Activated CD8-positive, alpha-beta memory T cell treated with anti-CD3 and anti-CD28 coated beads, Interleukin-2, amount 50 U/mL, for 24 hours (primary cell): ENCODE measurements around the gene RTP5.
"Not testable (repeated sequence)": the region's sequence is repeated elsewhere in the genome, so short reads cannot be mapped to it uniquely, and the experiment has no call there.

Experiments used
- DNase-seq: peaks from one replicate; pipeline ENCODE4 v3.0.0-alpha.2; 2020; ENCODE audit errors: extremely low read depth

RTP5 gene

DNA sequence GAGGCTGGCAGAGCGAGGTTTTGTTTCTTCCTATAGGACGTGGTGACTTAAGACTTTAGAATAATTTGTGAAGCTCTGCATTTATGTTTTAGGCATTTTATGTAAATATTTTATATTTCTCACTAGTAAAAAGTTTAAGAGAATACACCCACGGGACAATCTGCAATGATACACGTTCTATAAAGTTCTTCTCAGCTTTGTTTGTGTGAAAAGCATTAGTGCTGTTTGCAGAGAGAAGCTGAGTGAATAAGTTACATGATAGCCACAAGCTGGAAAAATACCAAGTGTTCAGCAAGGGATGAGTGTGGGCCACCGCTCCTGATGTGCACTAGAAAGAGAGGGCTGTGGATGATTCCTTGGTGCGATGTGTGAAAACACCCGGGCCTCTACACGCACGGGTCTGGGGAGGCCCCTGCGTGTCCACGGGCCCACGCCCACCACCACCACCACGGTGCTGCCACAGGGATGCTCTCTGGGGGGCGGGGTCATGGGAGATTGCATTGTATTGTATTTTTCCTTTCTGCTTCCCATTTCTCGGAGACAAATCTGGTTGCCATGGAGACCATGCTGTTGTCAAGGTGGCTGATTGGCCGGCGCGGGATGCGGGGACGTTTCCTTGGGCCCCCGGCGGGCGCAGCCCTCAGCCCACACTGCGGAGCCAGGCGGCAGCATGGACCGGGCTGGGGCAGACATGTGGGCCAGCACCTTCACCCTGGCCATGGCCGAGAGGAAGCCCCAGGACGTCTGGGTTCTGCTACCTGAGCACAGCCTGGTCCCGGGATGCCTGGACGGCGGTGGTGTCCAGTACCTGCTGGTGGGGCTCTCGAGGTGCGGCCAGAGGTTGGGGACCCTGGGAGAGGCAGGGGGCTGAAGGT, at the start of gene RTP5:
TSS of gene RTP5 (plus strand) at position 643 of the 875 bp plus-strand sequence. CDS start at position 671, 28 bp downstream.
- DNase-seq: no peak

DNA sequence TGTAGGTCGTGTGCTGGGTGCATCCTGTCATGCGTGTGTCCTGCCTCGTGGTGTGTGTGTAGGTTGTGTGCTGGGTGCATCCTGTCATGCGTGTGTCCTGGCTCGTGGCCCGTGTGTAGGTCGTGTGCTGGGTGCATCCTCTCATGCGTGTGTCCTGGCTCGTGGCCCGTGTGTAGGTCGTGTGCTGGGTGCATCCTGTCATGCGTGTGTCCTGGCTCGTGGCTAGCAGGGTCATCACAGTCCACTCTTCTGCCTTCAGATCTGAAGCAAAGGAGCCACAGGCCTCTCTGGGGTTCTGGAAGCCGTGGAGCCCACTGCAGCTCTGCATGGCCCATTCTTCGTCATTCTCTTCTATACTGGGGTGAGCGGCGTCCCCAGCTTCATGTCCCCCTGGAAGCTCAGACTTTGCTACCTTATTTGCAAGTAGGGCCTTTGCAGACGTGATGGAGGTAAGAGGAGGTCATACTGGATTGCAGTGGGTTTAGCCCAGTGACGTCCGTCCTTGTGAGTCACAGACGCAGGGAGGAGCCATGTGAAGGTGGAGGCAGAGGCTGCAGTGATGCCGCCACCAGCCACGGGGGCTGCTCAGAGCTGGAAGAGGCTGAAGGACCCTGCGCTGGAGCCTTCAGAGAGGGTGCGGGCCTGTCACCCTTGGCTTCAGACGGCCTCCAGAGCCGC, 49.4 kb upstream of the RTP5 start:
- DNase-seq: not testable (repeated sequence)

DNA sequence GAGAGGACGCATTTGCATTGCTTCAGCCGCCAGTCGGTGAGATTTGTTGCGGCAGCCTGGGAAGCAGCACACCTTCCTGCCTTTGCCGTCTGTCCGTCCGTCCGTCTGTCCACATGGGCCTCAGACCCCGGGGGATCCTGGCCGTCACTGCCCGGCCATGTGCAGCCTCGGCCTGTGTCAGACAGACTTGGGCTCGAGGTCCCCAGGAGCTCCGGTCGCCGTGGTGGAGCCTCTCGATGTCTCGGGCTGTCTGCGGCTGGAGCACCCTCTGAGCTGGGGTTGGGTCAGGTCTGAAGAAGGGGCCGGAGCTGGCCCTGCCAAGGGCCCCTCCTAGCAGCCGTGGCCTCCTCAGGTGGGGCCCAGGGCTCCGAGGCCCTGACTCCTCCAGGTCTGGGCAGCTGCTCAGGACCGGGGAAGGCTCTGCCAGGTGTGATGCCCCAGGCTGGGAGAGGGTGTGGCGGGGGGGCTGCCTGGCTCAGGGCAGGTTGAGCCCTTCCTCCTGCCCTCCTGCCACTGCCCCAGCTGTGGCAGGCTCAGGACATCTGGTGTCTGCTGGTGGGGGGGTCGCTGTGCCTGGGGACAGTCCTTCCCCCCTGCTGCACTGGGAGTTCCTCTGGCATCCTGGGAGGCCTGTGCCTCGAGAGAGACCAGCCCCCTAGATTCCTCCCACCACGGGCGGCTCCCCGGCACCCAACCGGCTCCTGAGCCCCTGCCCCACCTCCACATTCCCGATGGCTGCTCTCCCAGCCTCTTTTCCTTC, 48.7 kb upstream of the RTP5 start:
- DNase-seq: no peak

DNA sequence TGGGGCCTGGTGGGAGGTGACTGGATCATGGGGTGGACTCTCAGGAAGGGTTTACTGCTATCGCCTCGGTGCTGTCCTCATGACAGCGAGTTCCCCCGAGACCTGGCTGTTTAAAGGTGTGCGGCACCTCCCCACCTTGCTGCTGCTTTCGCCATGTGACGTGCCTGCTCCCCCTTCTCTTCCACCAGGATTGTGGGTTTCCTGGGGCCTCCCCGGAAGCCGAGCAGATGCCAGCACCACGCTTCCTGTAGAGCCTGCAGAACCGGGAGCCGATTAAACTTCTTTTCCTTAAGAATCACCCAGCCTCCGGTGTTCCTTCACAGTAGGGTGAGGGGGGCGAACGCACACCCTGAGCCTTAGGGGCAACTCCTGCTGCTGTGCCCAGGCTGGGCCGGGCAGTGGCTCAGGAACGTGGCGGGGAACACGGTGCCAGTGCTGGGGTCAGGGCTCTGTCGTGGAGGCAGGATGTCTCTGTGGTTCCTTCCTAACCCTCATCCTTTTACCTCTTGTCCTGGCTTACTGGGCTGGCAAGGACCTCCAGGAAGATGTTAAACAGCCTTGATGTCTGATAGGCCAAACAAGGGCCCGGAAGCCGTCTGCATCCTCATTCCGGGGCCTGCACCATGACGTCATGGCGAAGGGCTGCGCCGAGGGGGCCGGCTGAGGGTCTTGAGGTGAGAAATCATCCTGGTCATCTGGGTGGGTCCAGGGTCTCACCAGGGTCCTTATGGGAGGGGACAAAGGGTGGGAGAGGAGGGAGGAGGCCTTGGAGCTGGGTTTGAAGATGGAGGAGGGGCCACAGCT, 47.9 kb upstream of the RTP5 start:
- no peak for DNase-seq

DNA sequence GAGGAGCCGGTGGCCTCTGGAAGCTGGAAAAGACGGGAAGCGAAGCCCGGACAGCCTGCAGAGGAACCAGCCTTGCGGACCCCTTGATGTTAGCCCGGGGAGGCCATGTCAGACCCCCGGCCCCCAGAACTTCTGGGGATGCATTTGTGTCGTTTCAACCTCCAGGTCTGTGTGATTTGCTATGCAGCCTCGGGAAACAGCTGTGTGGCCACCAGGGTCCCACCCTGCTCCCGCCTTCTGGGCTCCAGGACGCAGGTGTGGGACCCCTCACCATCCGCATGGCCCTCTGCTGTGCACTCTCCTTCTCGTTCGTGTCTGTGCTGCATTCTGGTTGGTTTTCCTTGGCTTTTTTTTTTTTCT, 47.3 kb upstream of the RTP5 start:
- no peak for DNase-seq

DNA sequence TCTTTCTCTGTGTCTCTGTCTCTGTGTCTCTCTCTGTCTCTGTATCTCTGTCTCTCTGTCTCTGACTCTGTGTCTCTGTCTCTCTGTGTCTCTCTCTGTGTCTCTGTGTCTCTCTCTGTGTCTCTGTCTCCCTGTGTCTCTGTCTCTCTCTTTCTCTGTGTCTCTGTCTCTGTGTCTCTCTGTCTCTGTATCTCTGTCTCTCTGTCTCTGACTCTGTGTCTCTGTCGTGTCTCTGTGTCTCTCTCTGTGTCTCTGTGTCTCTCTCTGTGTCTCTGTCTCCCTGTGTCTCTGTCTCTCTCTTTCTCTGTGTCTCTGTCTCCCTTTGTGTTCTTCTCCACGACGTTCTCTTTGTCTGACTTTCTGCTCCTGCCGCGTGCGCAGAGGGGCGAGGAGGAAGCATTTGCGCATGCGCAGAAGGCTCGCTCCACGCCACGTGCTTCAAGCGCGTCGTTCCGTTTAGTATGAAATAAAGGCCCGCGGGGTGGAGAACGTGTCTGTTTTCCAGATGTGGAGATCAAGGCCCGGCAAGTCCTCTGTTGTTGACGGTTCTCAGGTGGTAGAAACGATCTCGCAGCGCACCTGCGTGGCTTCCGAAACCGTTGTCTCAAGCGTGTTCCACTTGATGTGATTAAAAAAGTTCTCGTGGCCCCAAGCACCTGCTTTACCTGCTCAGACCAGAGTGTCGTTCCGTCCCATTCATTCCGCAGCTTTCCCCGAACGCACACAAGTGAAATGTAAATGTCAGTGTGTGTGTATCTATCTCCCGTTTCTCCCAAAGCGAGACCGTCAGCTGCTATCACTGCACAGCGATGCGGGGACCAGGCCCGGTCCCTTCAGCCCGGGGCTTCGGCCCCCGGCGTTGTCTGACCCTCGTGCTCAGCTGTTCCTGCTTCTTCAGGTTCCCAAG, 45.7 kb upstream of the RTP5 start:
- DNase-seq: not testable (repeated sequence)

DNA sequence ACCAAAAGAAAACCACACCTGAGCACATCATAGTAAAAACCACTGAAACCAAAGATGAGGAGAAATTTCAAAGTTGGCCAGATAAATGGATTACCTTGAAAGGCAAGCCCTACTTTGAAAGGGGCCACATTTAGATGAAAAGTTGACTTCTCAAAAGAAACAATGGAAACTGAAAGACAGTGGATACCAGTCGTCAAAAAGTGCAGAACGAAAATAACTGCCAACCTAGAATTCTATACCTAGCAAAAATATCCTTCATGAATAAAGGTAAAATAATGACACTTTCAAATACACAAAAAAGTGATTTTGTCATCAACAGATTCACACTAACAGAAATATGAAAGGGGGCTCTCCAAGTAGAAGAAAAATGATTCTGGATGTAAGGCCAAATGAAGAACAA, 42.1 kb upstream of the RTP5 start:
- no peak for DNase-seq

DNA sequence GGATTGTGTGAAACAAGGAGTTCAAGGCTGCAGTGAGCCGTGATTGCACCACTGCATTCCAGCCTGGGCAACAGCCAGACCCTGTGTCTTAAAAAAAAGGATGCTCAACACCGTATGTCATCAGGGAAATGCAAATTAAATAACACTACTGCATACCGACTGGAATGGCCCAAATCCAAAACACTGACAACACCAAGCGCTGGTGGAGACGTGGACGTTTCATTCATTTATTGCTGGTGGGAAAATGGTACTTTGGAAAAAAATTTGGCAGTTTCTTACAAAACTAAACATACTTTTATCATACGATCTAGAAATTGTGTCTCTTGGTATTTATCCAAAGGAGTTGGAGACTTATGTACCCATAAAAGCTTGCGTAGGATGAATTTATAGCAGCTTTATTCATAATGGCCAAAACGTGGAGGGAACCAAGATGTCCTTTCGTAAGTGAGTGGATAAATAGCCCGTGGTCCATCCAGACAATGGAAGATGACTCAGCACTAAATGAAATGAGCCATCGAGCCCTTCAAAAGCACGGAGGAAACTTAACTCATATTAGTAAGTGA, 36.3 kb upstream of the RTP5 start:
- no peak for DNase-seq

DNA sequence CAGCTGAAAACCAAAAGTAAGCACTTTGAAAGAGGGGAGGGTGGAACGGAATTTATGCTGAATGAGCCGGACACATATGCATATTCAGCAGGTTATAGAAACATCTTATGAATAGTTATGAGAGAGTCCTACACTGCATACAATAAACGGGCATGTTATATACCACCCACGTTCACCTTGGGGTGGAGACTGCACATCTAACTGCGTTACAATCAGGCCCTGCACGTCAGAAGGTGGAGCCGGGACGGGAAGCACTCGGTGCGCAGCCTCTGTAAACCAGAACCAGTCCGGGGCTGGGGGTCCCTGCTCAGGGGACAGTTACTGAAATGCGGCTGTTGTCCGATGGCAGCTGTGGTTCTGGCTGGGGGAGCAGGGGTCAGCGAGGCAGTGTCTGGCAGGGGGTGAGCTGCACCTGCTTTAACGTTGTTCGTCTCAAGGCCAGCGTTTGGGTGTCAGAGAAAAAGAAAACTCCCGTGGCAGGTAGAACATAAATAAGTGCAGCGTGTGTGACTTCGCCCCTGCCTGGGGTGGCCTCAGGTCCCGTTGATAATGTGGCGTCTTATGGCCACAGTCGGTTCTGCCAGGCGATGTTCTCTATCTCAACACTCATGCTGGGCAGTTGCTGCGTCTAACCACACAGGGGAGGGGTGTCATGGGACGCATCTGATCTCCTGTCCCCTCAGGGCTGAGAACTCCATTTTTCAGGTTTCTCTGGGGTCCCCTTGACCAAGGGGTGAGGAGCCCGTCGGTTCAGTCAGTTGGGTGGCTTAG, 35.6 kb upstream of the RTP5 start:
- DNase-seq: not testable (repeated sequence)

DNA sequence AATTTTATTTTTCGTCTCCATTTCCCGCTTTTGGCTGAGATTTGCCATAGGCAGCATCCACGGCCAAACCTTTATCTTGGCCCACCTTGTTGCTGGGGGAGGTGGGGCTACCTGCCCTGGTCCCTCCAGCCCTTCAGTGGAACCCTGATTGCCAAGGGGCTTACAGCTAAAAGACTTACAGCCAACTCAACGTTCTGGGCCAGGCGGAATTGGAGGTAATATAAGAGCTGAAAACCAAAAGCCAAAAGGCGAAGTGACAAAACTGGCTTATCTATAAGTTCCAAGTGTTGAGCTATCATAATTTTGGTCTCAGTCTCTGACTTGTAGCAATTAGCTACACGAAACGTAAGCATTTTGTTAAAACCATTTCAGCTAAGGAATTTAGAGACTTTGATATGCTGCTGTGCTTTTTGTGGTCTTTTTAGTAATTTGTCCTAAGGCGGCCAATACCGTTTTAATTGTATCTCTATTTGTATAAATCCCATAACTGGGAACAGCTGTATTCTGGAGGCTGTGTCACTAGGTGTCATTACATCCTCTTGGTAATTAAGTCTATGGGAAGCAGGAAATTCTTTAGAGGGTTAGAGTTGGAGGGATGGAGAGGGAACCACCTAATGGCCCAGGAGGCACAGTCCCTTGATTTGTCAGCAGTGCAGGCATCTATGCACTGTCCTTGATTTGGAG, 34.9 kb upstream of the RTP5 start:
- DNase-seq: no peak

DNA sequence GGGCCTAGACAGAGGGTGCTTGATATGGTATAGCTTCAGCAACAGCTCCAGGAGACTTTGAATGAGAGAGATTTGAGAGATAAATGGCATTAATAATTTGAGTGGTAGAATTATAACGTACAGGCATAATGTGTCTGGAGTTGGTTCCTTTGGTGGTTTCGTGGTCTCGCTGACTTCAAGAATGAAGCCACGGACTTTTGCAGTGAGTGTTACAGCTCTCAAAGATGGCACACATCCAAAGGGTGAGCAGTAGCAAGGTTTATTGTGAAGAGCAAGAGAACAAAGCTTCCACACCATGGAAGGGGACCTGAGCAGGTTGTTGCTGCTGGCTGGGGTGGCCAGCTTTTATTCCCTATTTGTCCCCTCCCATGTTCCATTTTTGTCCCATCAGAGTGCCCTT, 33.9 kb upstream of the RTP5 start:
- no peak for DNase-seq

DNA sequence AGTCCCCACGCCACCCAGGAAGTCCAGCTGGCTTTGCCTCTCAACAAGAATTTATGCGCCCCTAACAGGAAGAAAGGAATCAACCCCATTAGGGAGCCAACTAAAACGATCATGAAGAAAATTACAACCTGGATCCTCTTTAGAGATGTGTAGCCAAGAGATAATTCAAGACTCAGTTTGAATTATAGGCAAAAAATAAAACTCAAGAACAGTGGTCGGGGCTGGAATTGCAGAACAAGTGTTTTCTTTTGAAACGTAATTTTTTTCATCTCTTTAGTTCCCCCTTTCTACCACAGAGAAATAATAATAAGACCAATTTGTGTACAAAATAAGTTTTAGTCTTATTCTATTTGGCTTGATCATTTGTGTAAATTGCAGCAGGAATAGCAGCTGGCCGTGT, 33.2 kb upstream of the RTP5 start:
- no peak for DNase-seq

DNA sequence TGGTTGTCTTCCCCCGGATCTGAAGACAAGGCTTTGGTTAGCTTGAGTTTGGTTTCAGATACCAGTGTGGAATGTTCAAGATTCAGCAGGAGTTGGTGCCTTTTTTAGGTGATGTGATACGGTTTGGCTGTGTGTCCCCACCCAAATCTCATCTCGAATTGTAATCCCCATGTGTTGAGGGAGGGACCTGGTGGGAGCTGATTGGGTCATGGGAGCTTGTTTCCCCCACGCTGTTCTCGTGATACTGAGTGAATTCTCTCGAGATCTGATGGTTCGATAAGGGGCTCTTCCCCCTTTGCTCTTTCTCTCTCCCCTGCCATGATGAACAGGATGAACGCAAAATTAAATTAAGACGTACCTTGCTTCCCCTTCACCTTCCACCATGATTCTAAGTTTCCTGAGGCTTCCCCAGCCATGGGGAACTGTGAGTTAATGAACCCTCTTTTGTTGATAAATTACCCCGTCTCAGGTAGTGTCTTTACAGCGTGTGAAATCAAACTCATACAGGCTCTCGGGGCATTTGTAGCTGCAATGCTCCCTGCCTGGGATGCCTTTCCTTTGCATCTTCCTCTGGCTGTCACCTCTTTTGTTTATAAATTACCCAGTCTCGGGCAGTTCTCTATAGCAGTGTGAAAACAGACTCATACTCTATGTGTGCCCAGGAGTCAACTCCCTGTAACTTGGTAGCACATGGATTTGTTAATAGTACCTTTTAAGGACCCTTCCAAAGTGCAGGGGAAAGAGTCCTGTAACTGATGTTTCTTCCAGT, 32.1 kb upstream of the RTP5 start:
- DNase-seq: no peak

DNA sequence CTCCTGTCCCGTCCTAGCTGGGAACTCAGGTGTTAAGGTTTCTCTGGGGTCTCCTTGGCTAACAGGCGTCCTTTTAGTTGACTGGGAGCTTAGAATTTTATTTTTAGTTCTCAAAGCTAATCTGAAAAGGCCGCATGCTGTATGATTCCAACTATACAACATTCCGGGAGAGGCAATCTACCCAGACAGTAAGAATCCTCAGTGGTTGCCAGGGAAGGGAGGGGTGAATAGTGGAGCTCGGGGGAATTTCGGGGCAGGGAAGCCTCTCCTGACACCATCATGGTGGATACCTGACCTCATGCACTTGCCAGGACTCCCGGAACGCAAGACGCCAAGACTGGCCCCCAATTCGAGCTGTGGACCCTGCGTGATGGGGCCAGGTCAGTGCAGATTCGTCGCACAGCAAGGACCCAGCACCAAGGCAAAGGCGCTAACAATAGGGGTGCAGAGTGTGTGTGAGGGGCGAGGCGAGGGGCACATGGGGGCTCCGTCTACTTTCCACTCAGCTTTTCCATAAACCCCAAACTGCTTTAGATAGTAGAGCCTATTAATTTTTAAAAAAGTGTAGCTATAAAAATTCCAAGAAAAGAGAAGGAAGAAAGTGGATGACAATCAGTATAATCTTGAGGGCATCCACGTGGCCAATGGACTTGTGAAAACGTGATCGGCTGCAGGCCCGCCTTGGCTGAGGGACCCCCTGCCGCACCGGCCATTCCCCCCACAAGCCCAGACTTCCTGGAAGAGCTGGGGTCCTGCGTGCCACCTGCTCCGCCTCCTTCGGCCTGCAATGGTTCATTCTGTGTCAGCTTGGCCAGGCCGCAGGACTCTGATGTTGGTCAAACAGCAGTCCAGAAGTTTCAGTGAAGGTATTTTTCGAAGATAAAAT, 28.1 kb upstream of the RTP5 start:
- no peak for DNase-seq

DNA sequence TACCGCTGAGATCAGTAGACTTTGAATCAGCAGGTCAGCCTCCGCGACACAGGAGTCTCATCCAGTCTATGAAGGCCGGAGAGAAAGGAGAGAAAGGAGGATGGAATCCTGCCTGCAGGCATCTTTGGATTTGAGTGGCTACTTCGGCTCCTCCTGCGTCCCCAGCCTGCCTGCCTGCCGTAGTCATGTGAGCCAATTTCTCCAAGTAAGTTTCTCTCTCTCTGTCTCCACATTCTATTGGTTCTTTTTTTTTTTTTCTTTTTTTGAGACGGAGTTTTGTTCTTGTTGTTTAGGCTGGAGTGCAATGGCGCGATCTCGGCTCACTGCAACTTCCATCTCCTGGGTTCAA, 27.5 kb upstream of the RTP5 start:
- DNase-seq: no peak

DNA sequence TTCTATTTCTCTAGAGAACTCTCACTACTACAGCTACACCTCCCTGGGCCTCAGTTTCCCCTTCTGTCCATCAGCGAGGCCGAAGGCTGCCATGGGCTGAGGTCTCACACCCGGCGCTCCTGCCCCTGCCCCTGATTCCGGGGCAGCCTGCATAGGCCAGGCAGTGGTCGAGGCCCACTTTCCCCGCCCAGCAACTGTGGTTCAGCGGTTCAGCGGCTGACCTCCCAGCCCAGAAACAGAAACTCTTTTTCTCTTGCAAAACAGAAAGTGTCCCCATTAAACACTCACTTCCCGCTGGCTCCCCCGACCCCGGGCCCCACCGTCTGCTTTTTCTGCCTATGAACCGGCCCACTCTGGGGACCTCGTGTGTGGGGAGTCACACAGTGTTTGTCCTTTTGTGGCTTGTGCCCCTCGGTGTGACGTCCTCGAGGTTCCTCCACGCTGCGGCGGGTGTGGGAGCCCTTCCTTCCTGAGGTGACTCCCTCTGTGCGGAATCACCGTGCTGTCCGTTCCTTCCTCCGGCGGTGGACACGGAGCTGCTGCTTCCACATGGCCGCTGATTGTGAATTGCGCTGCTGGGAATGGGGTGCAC, 26.8 kb upstream of the RTP5 start:
- no peak for DNase-seq
